ENCODE measurements around the gene ERC1.

ERC1 gene

GRCh38 chr12:1222858-1223639 is 232.0 kb downstream of the ERC1 start:
- H2BK12ac ChIP-seq (ENCODE audit: low read length in 2 of 2), result no peak overlapping the region
- no peak overlapping the region for H2BK120ac ChIP-seq (ENCODE audit: low read depth, low read length)
- no peaks in the 10 kb centered on the region for H3K36me3 ChIP-seq (ENCODE audit: control insufficient read depth in 1 of 2, insufficient read depth in 2 of 2, low read depth in 1 of 2, low read length in 2 of 2)
- H3K9me3 ChIP-seq (ENCODE audit: control insufficient read depth, low read length), result no peaks in the 10 kb centered on the region
- H3K4ac ChIP-seq (ENCODE audit: low read depth in 1 of 2, low read length in 2 of 2), result no peak overlapping the region
- H3K27me3 ChIP-seq (ENCODE audit: control insufficient read depth in 1 of 2, insufficient read depth in 1 of 2, low read length in 2 of 2), result no peaks in the 10 kb centered on the region
- no peaks in the 10 kb centered on the region for H3K4me1 ChIP-seq (ENCODE audit: control insufficient read depth, insufficient read depth, low read depth, low read length)
- no peak overlapping the region for H3K23ac ChIP-seq (ENCODE audit: low read length in 2 of 2)
- H3K27ac ChIP-seq (ENCODE audit: low read length, poor library complexity, severe bottlenecking), result no peak overlapping the region
- H3K9ac ChIP-seq (ENCODE audit: low read length), result no peak overlapping the region
- H2BK15ac ChIP-seq (ENCODE audit: low read depth, poor library complexity, severe bottlenecking), result no peak overlapping the region
- peaks cover 2% of the 10 kb centered on the region for H3K79me1 ChIP-seq (replicated peaks; ENCODE audit: low read length, poor library complexity, severe bottlenecking)
- no peak overlapping the region for H3K4me2 ChIP-seq (ENCODE audit: low read length, poor library complexity, severe bottlenecking)
- 100% methylated on average over 2 of the region's 4 CpGs for WGBS
- no peak overlapping the region for H4K8ac ChIP-seq (ENCODE audit: low read length)
- DNase-seq, result no peak
- H3K14ac ChIP-seq (ENCODE audit: low read length in 2 of 2), result no peak overlapping the region
- H4K91ac ChIP-seq (ENCODE audit: low read length), result no peak overlapping the region
- H2AFZ ChIP-seq (ENCODE audit: low read depth, low read length), result no peak overlapping the region
- no peak overlapping the region for H3K4me3 ChIP-seq (ENCODE audit: insufficient read depth in 1 of 2, low read depth in 1 of 2, low read length in 2 of 2)
- H2BK5ac ChIP-seq (ENCODE audit: low read depth, low read length, poor library complexity, severe bottlenecking), result no peak overlapping the region
- H3K18ac ChIP-seq (ENCODE audit: low read depth in 1 of 2, low read length in 2 of 2), result no peak overlapping the region
- no peak overlapping the region for H2AK5ac ChIP-seq (ENCODE audit: low read length, severe bottlenecking)

GRCh38 chr12:1226951-1227350 is 235.9 kb downstream of the ERC1 start:
- H3K4me1 ChIP-seq (ENCODE audit: control insufficient read depth, insufficient read depth, low read depth, low read length), result no peaks in the 10 kb centered on the region
- H2BK120ac ChIP-seq (ENCODE audit: low read depth, low read length), result no peak overlapping the region
- no peak overlapping the region for H4K8ac ChIP-seq (ENCODE audit: low read length)
- no peak overlapping the region for H2AK5ac ChIP-seq (ENCODE audit: low read length, severe bottlenecking)
- 92% methylated on average over 2 of the region's 3 CpGs for WGBS
- no peak overlapping the region for H2AFZ ChIP-seq (ENCODE audit: low read depth, low read length)
- no peak overlapping the region for H3K14ac ChIP-seq (ENCODE audit: low read length in 2 of 2)
- H3K23ac ChIP-seq (ENCODE audit: low read length in 2 of 2), result no peak overlapping the region
- H3K9ac ChIP-seq (ENCODE audit: low read length), result no peak overlapping the region
- H3K27me3 ChIP-seq (ENCODE audit: control insufficient read depth in 1 of 2, insufficient read depth in 1 of 2, low read length in 2 of 2), result no peaks in the 10 kb centered on the region
- no peak overlapping the region for H3K4me2 ChIP-seq (ENCODE audit: low read length, poor library complexity, severe bottlenecking)
- H2BK12ac ChIP-seq (ENCODE audit: low read length in 2 of 2), result no peak overlapping the region
- H3K36me3 ChIP-seq (ENCODE audit: control insufficient read depth in 1 of 2, insufficient read depth in 2 of 2, low read depth in 1 of 2, low read length in 2 of 2), result no peaks in the 10 kb centered on the region
- H3K18ac ChIP-seq (ENCODE audit: low read depth in 1 of 2, low read length in 2 of 2), result no peak overlapping the region
- no peak for DNase-seq
- H3K27ac ChIP-seq (ENCODE audit: low read length, poor library complexity, severe bottlenecking), result no peak overlapping the region
- peaks cover 8% of the 10 kb centered on the region for H3K79me1 ChIP-seq (replicated peaks; ENCODE audit: low read length, poor library complexity, severe bottlenecking)
- no peak overlapping the region for H3K4me3 ChIP-seq (ENCODE audit: insufficient read depth in 1 of 2, low read depth in 1 of 2, low read length in 2 of 2)
- H4K91ac ChIP-seq (ENCODE audit: low read length), result no peak overlapping the region
- no peak overlapping the region for H2BK15ac ChIP-seq (ENCODE audit: low read depth, poor library complexity, severe bottlenecking)
- H2BK5ac ChIP-seq (ENCODE audit: low read depth, low read length, poor library complexity, severe bottlenecking), result no peak overlapping the region
- no peak overlapping the region for H3K4ac ChIP-seq (ENCODE audit: low read depth in 1 of 2, low read length in 2 of 2)
- H3K9me3 ChIP-seq (ENCODE audit: control insufficient read depth, low read length), result no peaks in the 10 kb centered on the region

GRCh38 chr12:1234073-1234472 is 243.1 kb downstream of the ERC1 start:
- DNase-seq, result peak; percentile 15
- Histone ChIP-seq H3K4ac (ENCODE audit: low read depth in 1 of 2, low read length in 2 of 2) (no peak overlapping the region), H3K14ac (ENCODE audit: low read length in 2 of 2) (no peak overlapping the region), H2BK5ac (ENCODE audit: low read depth, low read length, poor library complexity, severe bottlenecking) (no peak overlapping the region), H3K27ac (ENCODE audit: low read length, poor library complexity, severe bottlenecking) (no peak overlapping the region), H3K18ac (ENCODE audit: low read depth in 1 of 2, low read length in 2 of 2) (no peak overlapping the region), H3K79me1 (replicated peaks; ENCODE audit: low read length, poor library complexity, severe bottlenecking) (peaks cover 9% of the 10 kb centered on the region), H3K4me1 (ENCODE audit: control insufficient read depth, insufficient read depth, low read depth, low read length) (no peaks in the 10 kb centered on the region), H4K91ac (ENCODE audit: low read length) (no peak overlapping the region), H2BK120ac (ENCODE audit: low read depth, low read length) (no peak overlapping the region), H3K36me3 (ENCODE audit: control insufficient read depth in 1 of 2, insufficient read depth in 2 of 2, low read depth in 1 of 2, low read length in 2 of 2) (peaks cover 1 to 22% of the 10 kb centered on the region in 2 experiments), H4K8ac (ENCODE audit: low read length) (no peak overlapping the region), H3K9me3 (ENCODE audit: control insufficient read depth, low read length) (no peaks in the 10 kb centered on the region), H2AFZ (ENCODE audit: low read depth, low read length) (no peak overlapping the region), H3K4me2 (ENCODE audit: low read length, poor library complexity, severe bottlenecking) (no peak overlapping the region), H2AK5ac (ENCODE audit: low read length, severe bottlenecking) (no peak overlapping the region), H2BK15ac (ENCODE audit: low read depth, poor library complexity, severe bottlenecking) (no peak overlapping the region), H2BK12ac (ENCODE audit: low read length in 2 of 2) (no peak overlapping the region), H3K4me3 (ENCODE audit: insufficient read depth in 1 of 2, low read depth in 1 of 2, low read length in 2 of 2) (no peak overlapping the region), H3K23ac (ENCODE audit: low read length in 2 of 2) (no peak overlapping the region), H3K27me3 (ENCODE audit: control insufficient read depth in 1 of 2, insufficient read depth in 1 of 2, low read length in 2 of 2) (no peaks in the 10 kb centered on the region), H3K9ac (ENCODE audit: low read length) (no peak overlapping the region)
- 100% methylated on average over 1 of the region's 2 CpGs for WGBS

GRCh38 chr12:1246637-1247036 is 255.6 kb downstream of the ERC1 start:
- Histone ChIP-seq H2BK5ac (ENCODE audit: low read depth, low read length, poor library complexity, severe bottlenecking) (no peak overlapping the region), H3K9me3 (ENCODE audit: control insufficient read depth, low read length) (no peaks in the 10 kb centered on the region), H2BK120ac (ENCODE audit: low read depth, low read length) (no peak overlapping the region), H3K4me3 (ENCODE audit: insufficient read depth in 1 of 2, low read depth in 1 of 2, low read length in 2 of 2) (no peak overlapping the region), H2AK5ac (ENCODE audit: low read length, severe bottlenecking) (no peak overlapping the region), H3K36me3 (ENCODE audit: control insufficient read depth in 1 of 2, insufficient read depth in 2 of 2, low read depth in 1 of 2, low read length in 2 of 2) (peaks cover 0 to 13% of the 10 kb centered on the region in 2 experiments), H4K91ac (ENCODE audit: low read length) (no peak overlapping the region), H3K27me3 (ENCODE audit: control insufficient read depth in 1 of 2, insufficient read depth in 1 of 2, low read length in 2 of 2) (no peaks in the 10 kb centered on the region), H4K8ac (ENCODE audit: low read length) (no peak overlapping the region), H3K9ac (ENCODE audit: low read length) (no peak overlapping the region), H3K27ac (ENCODE audit: low read length, poor library complexity, severe bottlenecking) (no peak overlapping the region), H3K4me1 (ENCODE audit: control insufficient read depth, insufficient read depth, low read depth, low read length) (no peaks in the 10 kb centered on the region), H3K79me1 (replicated peaks; ENCODE audit: low read length, poor library complexity, severe bottlenecking) (no peaks in the 10 kb centered on the region), H3K18ac (ENCODE audit: low read depth in 1 of 2, low read length in 2 of 2) (no peak overlapping the region), H2BK15ac (ENCODE audit: low read depth, poor library complexity, severe bottlenecking) (no peak overlapping the region), H3K4me2 (ENCODE audit: low read length, poor library complexity, severe bottlenecking) (no peak overlapping the region), H2AFZ (ENCODE audit: low read depth, low read length) (no peak overlapping the region), H3K23ac (ENCODE audit: low read length in 2 of 2) (no peak overlapping the region), H3K4ac (ENCODE audit: low read depth in 1 of 2, low read length in 2 of 2) (no peak overlapping the region), H2BK12ac (ENCODE audit: low read length in 2 of 2) (no peak overlapping the region), H3K14ac (ENCODE audit: low read length in 2 of 2) (no peak overlapping the region)
- peak; percentile 10 for DNase-seq
- 46% methylated on average over 2 of the region's 2 CpGs for WGBS

Data from mesenchymal stem cell (in vitro differentiated cells and primary cell).